NB4 (cell line): ENCODE measurements around the gene ATP6AP2.

Experiments
- CTCF ChIP-seq: IDR thresholded peaks from one replicate; pipeline ENCODE4 v1.5.1; 2012; ENCODE audit warnings: low read depth, low read length
- MYC ChIP-seq: IDR thresholded peaks from 2 replicates; pipeline ENCODE4 v1.6.1; 2011; ENCODE audit warnings: low read depth, low read length
- POLR2A ChIP-seq: IDR thresholded peaks from 2 replicates; pipeline ENCODE4 v1.6.1; 2011; ENCODE audit warnings: mild to moderate bottlenecking; ENCODE audit not compliant: insufficient read length; ENCODE audit errors: extremely low read depth

DNA sequence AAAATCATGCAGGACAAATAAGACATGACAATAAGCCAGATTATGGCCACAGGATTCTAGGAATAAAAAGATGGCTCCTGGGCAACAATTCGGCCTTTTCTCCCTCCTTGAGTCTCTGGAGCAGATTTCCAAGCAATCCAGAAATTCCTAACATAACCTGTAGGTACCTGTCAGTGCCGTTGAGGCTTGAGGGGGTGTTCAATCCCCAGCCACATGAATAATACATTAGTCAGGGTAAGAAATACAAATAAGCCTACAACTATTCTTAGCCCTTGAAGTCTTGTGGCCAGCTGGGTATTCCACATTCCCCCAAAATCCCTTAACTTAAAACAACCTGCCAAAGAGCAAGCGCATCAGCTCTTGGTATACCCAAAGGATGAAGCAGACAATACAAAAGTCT lies 56.9 kb downstream of the ATP6AP2 start:
- TF ChIP-seq CTCF (no peak), MYC (no peak), POLR2A (no peak)
